Kidney epithelial cell (primary cell): ENCODE results near the gene PYHIN1. TPM values are rescaled to one million over a fixed set of nuclear protein-coding genes. Genes with fewer than 3 reads are reported as not detected.

Experiments
- DNase-seq: peaks from one replicate; pipeline ENCODE4 v3.0.0-alpha.2; 2010; ENCODE audit warnings: low read depth
- H3K27me3 ChIP-seq: 2 replicates; pipeline ENCODE4 v1.6.0; 2011; ENCODE audit warnings: low read length; ENCODE audit not compliant: control insufficient read depth, insufficient read depth
- H3K36me3 ChIP-seq: 2 replicates; pipeline ENCODE4 v1.5.1; 2011; ENCODE audit warnings: low read length; ENCODE audit not compliant: control insufficient read depth, insufficient read depth
- H3K4me3 ChIP-seq: 2 replicates; pipeline ENCODE4 v1.5.1; 2011; ENCODE audit warnings: low read depth, mild to moderate bottlenecking, control low read depth, low read length
- total RNA-seq: library from RNA; depleted of rRNA; stranded (reverse); fragments of >200 nt; gene quantifications from 2 replicates; pipeline ENCODE4 v1.2.3, GENCODE V29; 2015
- TF ChIP-seq, protein P1 (sequence below): IDR thresholded peaks from 2 replicates; pipeline ENCODE4 v1.5.1; 2011; ENCODE audit warnings: mild to moderate bottlenecking, moderate library complexity, low read length, control low read depth, inconsistent platforms; ENCODE audit not compliant: insufficient read depth, poor library complexity, severe bottlenecking

Gene PYHIN1
- total RNA-seq, 1 donor from 2014 or later = not detected

DNA sequence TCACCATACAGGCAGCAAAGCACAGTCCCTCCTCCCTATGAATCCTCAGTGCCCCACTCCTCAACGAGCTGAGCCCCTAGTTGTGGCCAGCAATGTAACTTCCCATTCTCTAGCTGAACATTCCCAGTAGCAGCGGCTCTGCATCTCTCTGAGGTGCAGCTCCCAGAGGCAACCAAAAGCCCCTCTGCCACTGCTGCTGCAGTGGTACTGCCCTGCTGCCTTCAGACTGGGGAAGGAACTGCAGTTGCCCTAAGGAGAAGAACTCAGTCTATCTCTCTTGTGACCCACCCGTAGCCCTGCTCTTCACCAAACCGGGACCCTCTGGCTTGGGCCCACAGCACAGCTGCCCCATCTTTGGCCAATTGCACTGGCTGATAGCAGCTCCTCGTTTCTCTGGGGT, 31.6 kb downstream of the PYHIN1 start:
- Histone ChIP-seq H3K27me3 (no peaks in the 10 kb centered on the region), H3K36me3 (no peaks in the 10 kb centered on the region), H3K4me3 (no peak overlapping the region)
- TF ChIP-seq, protein P1, sequence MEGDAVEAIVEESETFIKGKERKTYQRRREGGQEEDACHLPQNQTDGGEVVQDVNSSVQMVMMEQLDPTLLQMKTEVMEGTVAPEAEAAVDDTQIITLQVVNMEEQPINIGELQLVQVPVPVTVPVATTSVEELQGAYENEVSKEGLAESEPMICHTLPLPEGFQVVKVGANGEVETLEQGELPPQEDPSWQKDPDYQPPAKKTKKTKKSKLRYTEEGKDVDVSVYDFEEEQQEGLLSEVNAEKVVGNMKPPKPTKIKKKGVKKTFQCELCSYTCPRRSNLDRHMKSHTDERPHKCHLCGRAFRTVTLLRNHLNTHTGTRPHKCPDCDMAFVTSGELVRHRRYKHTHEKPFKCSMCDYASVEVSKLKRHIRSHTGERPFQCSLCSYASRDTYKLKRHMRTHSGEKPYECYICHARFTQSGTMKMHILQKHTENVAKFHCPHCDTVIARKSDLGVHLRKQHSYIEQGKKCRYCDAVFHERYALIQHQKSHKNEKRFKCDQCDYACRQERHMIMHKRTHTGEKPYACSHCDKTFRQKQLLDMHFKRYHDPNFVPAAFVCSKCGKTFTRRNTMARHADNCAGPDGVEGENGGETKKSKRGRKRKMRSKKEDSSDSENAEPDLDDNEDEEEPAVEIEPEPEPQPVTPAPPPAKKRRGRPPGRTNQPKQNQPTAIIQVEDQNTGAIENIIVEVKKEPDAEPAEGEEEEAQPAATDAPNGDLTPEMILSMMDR = no peak
- DNase-seq = no peak

DNA sequence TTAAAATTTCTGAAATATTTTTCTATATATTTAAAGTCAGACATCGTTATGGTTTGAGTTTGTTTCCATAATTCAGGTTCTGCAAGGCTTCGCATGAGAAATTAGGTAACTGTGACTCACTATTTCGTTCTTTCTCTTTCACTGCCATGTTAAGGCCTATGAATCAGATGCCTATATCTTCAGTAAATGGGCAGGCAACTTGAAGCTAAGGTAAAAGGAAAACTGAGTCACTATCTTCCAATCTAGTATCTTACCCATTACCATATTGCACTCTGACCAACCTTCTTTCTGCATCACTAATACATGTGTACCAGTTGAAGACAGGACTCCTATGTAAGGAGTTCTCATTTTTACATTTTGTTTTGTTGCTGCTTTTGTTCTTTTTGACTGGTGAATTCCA, 37.8 kb downstream of the PYHIN1 start:
- TF ChIP-seq, protein P1 = no peak
- Histone ChIP-seq H3K36me3 (no peaks in the 10 kb centered on the region), H3K4me3 (no peak overlapping the region), H3K27me3 (no peaks in the 10 kb centered on the region)
- DNase-seq = no peak

DNA sequence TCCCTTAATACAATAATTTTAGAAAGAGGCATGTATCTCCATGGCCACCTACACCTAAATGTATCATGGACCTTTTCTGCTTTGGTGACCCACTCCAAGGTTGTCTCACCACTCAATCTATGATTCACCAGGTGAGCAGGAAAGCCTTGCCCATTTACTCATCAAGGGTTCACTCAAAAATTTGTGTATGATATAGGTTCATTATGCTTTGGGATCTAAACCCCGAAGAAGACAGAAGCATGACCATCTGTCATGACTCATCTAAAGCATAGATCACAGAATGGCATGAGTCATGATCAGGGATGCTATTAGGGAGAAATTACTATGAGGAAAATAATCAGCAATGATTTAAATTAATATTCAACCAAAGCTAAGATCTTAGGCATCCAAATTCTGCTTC, 38.5 kb downstream of the PYHIN1 start:
- TF ChIP-seq, protein P1 = no peak
- DNase-seq = no peak
- Histone ChIP-seq H3K4me3 (no peak overlapping the region), H3K36me3 (no peaks in the 10 kb centered on the region), H3K27me3 (no peaks in the 10 kb centered on the region)

DNA sequence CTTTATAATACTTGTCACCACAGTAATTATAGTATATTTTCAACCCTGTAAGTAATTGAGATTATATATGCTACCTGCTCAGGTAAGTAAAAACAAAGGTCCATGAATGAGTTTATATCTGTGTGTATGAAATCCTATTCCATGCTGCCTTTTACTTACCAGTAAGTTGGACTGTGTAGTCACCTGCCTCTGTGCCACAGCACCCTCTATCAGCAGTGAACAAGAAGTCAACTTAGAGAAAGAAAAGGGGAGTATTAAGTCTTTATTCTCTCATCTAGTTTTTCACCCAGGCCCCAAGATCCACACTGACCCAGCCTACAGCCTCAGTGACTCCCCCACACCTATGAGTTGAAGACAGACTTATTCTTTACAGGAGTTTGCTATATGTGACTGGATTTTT, 41.5 kb downstream of the PYHIN1 start:
- no peak for DNase-seq
- TF ChIP-seq, protein P1 = peak; percentile 11
- Histone ChIP-seq H3K4me3 (no peak overlapping the region), H3K36me3 (no peaks in the 10 kb centered on the region), H3K27me3 (no peaks in the 10 kb centered on the region)

DNA sequence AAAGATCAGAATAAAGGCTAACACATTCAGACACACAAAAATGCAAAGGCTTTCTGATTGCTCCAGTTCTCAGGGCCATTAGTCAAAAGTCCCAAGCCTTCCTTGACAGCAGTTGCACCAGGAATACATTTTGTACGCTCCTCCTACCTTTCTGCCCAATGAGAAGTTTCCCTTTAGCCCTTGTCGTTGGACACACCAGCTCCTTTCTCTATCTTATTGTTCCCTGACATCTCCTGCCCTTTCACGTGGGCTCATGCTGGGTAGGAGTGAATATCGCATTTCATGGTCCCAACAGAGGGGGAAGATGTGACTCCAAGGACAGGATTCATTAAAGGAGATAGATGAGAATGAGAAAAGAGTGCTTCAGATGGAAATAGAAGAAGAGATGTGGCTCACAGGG, 44.9 kb downstream of the PYHIN1 start:
- H3K27me3 ChIP-seq = no peaks in the 10 kb centered on the region
- DNase-seq = no peak
- H3K4me3 ChIP-seq = no peak overlapping the region
- no peaks in the 10 kb centered on the region for H3K36me3 ChIP-seq
- TF ChIP-seq, protein P1 = no peak

DNA sequence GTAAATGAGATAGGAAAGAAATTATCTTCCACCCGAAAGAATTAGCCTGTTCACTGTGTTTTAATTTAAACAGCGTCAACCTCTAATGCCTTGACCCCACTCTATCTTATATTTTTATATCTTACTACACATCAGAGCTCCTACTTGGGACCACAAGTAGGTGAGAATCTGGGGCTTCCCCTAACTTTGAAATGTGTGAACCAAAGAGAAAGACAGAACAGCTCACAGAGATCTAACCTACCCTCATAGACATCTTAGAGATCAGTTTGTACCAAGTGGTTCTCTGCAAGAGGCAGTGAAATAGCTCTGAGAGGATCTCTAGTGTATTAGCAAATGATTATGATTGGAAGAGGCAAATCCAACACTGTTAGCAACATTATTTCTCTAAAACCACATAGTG, 47.4 kb downstream of the PYHIN1 start:
- Histone ChIP-seq H3K36me3 (no peaks in the 10 kb centered on the region), H3K27me3 (no peaks in the 10 kb centered on the region), H3K4me3 (no peak overlapping the region)
- TF ChIP-seq, protein P1 = no peak
- DNase-seq = no peak
